PC-3 (cell line): Measurements from ENCODE around the gene C6.

Experiments used
- EZH2 ChIP-seq: fragments of 300-600 bp; sonication (generic); IDR thresholded peaks from one replicate; pipeline ENCODE4 v1.6.1; 2017; ENCODE audit warnings: antibody characterized with exemption, mild to moderate bottlenecking, low read length; ENCODE audit not compliant: unreplicated experiment
- TF ChIP-seq, protein P1 (sequence below): fragments of 300-600 bp; sonication (generic); conservative IDR thresholded peaks from 2 replicates; pipeline ENCODE4 v1.5.1; 2017; ENCODE audit warnings: antibody characterized with exemption, low read depth, mild to moderate bottlenecking, low read length

DNA sequence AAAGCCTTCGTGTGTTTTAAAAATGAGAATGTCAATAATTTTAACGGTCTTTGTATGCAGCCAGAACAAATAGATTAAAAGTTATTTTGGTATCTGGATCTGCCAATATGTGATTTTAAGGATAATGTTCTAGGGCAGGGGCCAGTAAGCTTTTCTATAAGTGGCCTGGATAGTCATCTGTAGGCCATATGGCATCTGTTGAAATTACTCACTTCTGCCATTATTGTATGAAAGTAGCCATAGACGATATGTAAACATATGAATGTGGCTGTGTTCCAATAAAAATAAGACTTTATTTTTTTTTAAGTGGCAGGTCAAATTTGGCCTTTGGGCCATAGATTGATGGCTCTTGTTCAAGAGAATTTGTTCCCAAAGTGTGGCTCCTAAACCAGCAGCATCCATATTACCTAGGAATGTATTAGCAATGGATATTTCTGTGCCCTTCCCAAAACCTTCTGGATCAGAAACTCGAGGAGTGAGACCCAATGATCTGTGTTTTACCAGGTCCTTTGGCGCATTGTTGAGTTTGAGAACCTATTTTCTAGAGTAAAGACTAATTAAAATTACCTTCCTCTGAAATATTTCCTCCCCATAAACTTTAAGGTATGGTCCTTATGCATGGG is 55.9 kb downstream of the C6 start:
- TF ChIP-seq, protein P1, sequence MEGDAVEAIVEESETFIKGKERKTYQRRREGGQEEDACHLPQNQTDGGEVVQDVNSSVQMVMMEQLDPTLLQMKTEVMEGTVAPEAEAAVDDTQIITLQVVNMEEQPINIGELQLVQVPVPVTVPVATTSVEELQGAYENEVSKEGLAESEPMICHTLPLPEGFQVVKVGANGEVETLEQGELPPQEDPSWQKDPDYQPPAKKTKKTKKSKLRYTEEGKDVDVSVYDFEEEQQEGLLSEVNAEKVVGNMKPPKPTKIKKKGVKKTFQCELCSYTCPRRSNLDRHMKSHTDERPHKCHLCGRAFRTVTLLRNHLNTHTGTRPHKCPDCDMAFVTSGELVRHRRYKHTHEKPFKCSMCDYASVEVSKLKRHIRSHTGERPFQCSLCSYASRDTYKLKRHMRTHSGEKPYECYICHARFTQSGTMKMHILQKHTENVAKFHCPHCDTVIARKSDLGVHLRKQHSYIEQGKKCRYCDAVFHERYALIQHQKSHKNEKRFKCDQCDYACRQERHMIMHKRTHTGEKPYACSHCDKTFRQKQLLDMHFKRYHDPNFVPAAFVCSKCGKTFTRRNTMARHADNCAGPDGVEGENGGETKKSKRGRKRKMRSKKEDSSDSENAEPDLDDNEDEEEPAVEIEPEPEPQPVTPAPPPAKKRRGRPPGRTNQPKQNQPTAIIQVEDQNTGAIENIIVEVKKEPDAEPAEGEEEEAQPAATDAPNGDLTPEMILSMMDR, result no peak
- no peak for TF ChIP-seq EZH2
